Heart left ventricle (tissue), 13 donors: ENCODE results near the gene LMAN2.

Experiments used
- POLR2A ChIP-seq, 2 donors: fragments of 450-650 bp; IDR thresholded peaks; one replicate each; pipeline ENCODE4 v1.6.1; 2017; ENCODE audit warnings: antibody characterized with exemption in 2 of 2, mild to moderate bottlenecking in 2 of 2, moderate library complexity in 2 of 2
- TF ChIP-seq, protein P1 (sequence below), 12 donors: fragments of 200-600 bp; sonication (generic) in 4 of 12; IDR thresholded peaks; one replicate each; pipeline versions ENCODE4 v1.5.0 to v1.8.0; 2018 to 2022; ENCODE audit warnings: antibody characterized with exemption in 12 of 12, mild to moderate bottlenecking in 5 of 12
- donor health status: ischemic (EF 13 %, LVEDD 7.1; RV severe dilation, severe dysfunction).
- donor health status: DM: no; HTN: yes; CAD: no.
- donor health status: DM: no; HTN: no; CAD: no.
- donor health status: ischemic (EF 25% LVEDD 6.9; RV normal size, moderate dysfunction).
- donor health status: ischemic (EF 25% LVEDD 5.7; RV mildly dilated, moderate dysfunction).
- donor health status: ischemic (EF 35%, LVEDD 5.7; RV mildly dilated, moderate dysfunction).
- donor health status: nonischemic (EF 11% LVEDD 7.7; RV severe dilation, severe dysfunction).
- donor health status: DM: yes; HTN: yes; CAD: no.
- donor health status: PGD.
- donor health status: ischemic (EF 29% LVEDD 5.4; RV normal size, mild dysfunction).
- donor health status: nonischemic (EF 23%, LVEDD 6.1; RV moderate dilation, normal function).

DNA sequence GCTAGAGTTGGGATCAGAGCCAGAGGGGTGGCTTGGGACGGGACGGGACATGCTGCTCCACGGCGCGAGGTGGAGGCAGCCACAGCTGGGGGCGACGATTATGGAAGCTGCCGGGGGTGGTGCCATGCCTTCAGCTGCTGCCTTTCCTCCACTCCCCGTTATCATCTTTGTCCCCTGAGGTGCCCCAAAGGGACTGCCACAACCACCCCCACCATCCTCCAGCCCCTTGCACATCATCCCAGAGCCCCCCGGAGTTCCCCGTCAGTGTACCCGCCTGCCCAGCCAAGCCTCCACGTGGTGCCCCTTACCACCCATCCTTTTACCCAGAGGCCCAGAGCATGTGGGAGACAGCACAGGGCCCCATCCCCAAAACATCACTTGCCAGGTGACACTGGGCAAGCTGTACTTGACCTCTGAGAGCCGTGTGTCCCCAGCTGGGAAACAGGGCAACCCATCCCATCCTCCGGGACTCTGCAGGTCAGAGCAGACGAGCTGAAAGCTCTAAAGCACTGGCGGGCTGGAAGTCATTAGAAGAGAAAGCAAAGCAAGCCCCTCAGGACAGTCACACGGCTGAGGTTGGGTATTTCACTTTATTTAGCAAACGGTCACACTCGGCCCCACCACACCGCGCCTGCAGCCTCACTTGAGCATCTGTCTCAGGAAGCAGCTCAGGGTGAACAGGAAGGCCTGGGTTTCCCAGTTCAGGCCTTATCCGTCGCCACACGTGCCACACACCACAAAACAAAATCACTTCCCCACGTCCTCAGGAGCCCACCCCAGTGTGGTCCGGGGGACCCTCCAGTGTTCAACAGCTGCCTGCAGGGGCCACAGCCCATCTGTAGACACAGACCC lies 20.3 kb downstream of the LMAN2 start:
- TF ChIP-seq, protein P1, sequence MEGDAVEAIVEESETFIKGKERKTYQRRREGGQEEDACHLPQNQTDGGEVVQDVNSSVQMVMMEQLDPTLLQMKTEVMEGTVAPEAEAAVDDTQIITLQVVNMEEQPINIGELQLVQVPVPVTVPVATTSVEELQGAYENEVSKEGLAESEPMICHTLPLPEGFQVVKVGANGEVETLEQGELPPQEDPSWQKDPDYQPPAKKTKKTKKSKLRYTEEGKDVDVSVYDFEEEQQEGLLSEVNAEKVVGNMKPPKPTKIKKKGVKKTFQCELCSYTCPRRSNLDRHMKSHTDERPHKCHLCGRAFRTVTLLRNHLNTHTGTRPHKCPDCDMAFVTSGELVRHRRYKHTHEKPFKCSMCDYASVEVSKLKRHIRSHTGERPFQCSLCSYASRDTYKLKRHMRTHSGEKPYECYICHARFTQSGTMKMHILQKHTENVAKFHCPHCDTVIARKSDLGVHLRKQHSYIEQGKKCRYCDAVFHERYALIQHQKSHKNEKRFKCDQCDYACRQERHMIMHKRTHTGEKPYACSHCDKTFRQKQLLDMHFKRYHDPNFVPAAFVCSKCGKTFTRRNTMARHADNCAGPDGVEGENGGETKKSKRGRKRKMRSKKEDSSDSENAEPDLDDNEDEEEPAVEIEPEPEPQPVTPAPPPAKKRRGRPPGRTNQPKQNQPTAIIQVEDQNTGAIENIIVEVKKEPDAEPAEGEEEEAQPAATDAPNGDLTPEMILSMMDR (IDR thresholded peaks at IDR 0.05): no peak
- TF ChIP-seq POLR2A (IDR thresholded peaks at IDR 0.05): no peak
